ENCODE data around the gene CYB561D1. TPM values are rescaled to one million over a fixed set of nuclear protein-coding genes. Genes with fewer than 3 reads are reported as not detected.

Gene CYB561D1
- total and polyA plus RNA-seq, 10 of the 15 experiments (the other 5 are each of a cell fraction or from before 2014, with no cell fraction given) = 0.68 to 9.0 (median 3.3) TPM

- TF ChIP-seq KLF5 (IDR thresholded peaks at IDR 0.05; ENCODE audit: partially characterized antibody) (no peak), CBX3 (IDR thresholded peaks at IDR 0.05; ENCODE audit: borderline replicate concordance, low read depth) (no peak), ATF2 (IDR thresholded peaks at IDR 0.05; ENCODE audit: low read length) (no peak), LARP7 (IDR thresholded peaks at IDR 0.05) (no peak), E4F1 (IDR thresholded peaks at IDR 0.05; ENCODE audit: borderline replicate concordance, partially characterized antibody) (no peak), MAX (IDR thresholded peaks at IDR 0.05; ENCODE audit: low read depth, low read length) (no peak), POLR2AphosphoS5 (IDR thresholded peaks at IDR 0.05; ENCODE audit: low read length) (no peak), TCF7 (IDR thresholded peaks at IDR 0.05; ENCODE audit: borderline replicate concordance) (no peak), CUX1 (IDR thresholded peaks at IDR 0.05; ENCODE audit: insufficient replicate concordance, low read depth, low read length) (no peak), SIN3A (IDR thresholded peaks at IDR 0.05; ENCODE audit: low read depth, low read length) (peak; percentile 54; the same call in 1 of the 2 replicates), BHLHE40 (IDR thresholded peaks at IDR 0.05; ENCODE audit: borderline replicate concordance in 1 of 2, low read depth in 2 of 2, low read length in 1 of 2) (no peak), YBX1 (IDR thresholded peaks at IDR 0.05) (no peak), ZNF622 (IDR thresholded peaks at IDR 0.05) (no peak)
Measured at GRCh38 chr1:109546311-109547109, 52.6 kb downstream of the CYB561D1 start (continued).
